CD4-positive, alpha-beta T cell treated with Interleukin-6 at 100 ng/mL for 8 hours (primary cell): ENCODE measurements around the gene CCRL2.
"Not testable (repeated sequence)": the region's sequence is repeated elsewhere in the genome, so short reads cannot be mapped to it uniquely, and the experiment has no call there.

Experiments
- DNase-seq: peaks from one replicate; pipeline ENCODE4 v3.0.0-alpha.2; 2020; ENCODE audit warnings: mixed read lengths, low spot score

Gene CCRL2

DNA sequence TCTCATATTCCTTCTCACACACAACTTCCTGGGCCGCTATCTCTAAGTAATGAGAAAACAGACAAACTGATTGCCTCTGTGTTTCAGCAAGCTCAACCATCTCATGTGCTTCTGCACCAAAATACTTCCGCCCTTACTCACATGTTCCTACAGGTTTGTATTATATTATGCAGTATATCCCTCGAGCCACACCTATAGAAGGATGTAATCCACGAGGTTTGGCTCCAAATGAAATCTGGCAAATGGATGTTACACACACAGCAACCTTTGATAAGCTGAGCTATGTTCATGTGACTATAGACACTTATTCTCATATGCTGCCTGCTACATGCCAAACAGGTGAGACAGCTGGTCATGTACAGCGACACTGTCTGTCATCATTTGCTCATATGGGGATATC lies 22.6 kb downstream of the CCRL2 start:
- DNase-seq, result no peak

DNA sequence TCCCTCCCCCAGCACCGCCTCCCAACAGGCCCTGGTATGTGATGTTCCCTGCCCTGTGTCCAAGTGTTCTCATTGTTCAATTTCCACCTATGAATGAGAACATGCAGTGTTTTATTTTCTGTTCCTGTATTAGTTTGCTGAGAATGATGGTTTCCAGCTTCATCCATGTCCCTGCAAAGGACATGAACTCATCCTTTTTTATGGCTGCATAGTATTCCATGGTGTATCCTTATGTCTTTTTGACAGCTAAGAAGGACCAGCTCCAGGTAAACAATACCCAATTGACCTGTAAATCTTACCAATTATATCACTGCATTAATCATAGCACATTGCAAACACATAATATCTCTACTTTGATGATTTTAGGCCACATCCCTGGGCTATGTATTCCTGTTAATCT lies 23.8 kb downstream of the CCRL2 start:
- DNase-seq, result not testable (repeated sequence)

DNA sequence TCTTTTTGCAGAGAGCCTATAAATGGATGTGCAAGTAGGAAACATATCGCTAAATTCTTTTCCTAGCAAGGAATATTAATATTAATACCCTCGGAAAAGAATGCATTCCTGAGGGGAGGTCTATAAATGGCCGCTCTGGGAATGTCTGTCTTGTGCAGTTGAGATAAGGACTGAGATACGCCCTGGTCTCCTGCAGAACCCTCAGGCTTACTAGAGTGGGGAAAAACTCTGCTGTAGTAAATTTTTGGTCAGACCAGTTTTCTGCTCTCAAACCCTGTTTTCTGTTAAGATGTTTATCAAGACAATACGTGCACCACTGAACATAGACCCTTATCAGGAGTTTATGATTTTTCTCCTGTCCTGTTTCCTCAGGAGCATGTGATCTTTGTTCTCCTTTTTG lies 24.8 kb downstream of the CCRL2 start:
- DNase-seq, result not testable (repeated sequence)

DNA sequence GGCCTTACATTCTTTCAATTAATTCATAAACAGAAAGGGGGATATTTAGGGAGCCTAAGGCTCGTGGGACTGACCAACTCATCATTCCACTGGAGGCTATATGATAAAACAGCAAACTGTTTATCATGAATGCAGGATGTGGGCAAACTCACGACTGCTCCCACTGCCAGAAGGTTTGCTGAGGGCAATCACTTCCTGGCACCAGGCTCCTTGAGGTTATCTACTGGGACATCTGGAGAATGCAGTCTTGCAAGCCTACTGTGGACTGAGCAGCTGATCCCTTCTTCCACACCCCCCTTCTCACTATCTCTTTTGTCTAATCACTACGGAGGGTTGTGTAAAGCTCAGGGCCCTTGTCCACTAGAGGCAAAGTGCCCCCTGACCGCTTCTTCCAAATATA lies 26.1 kb downstream of the CCRL2 start:
- not testable (repeated sequence) for DNase-seq

DNA sequence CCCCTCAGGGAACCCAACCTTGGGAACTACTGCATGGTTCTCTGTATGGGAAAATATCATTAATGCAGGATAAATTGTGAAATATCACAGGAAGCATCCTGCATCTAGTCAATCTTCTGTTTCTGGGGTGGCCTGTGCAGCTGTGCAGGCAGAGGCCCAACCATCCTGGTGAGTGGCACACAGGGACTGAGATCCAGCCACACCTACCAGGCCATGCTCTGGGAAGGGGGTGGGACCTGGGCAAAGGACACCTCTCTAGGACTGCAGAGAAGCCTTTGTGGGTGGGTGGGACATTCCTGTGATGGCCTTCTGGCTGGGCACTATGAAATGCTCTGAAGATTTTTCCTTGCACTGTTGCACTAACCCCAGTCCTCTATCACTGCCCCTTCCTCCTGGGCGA lies 26.8 kb downstream of the CCRL2 start:
- DNase-seq, result no peak

DNA sequence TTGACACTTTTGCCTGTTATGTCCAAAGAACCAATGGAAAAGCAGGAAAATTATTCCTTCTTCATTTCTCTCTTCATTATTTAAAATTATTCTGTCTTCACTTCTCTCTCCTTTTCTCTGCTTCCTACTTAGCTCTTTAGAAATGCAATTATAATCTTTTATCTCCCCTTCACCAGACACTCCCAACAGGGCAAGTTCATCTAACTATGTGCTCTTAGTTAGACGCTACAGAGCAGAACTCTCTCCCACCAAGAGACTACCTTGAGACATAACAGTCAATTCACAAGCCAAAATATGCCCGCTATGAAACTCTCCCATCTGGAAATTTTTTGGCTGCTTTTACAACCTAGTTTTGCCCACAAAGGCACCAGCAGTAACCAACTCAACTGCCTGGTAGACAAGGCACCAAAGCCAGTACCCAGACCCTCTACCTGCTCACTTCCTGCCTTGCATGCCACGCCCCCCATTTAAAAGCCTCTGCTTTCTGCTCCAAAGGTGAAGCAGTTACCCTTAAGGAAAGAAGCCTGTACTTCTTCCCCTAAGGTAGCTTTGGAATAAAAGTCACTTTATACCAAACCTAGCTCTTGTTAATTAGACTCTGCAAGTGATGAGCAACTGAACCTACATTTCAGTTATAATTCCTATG lies 28.1 kb downstream of the CCRL2 start:
- DNase-seq, result no peak

DNA sequence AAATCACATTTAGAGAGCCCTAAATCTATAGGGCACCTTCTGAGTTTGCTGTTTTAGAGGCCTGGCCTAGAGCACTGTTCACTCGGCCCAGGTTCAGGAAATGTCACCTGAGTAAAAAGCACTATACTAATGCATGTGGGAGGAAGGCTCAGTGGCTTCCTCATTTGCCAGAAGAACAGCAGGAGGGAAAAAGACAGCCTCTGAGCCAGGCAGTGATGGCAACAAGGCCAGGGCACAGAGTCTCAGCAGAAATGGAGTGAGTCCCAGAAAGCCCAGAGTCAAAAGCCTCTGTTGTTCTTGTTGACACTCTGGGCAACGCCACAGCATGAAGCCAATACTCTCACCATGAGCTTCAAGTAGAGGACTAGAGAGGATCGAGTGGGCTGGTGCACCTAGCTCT lies 31.8 kb downstream of the CCRL2 start:
- no peak for DNase-seq

DNA sequence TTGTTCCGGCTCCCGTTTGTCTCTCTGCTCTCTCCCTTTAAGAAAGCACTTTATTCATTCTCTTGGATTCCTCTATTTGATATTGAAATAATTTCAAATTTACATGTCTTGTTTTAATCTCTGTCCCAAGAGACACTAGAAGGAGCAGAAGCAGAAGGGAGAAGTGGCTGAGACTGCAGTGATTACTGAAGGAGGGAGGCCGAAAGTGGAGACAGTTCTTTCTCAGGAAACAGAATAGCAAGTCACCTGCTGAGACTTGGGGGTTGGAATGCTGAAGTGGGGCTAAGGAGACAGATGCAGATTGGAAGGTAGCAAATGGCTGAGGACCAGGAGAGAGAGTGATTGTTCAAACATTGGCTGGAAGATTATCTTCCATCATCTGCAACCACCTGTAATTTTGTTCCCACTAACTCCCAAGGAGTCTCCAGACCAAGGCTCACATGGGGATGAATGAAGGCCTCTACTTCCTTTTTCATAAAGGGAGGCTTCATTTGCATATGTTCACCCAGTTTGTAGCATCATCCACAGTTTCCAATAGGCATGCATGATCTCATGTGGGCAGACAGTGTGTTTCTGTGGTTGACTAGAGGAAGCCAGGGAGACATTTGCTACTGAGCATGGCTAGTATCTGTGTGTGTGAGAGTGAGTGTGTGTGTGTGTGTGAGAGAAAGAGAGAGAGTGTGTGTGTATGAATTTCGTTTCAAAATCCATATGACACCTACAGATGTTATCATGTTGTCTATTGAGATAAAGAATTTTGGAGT lies 33.7 kb downstream of the CCRL2 start:
- DNase-seq, result peak; percentile 23

DNA sequence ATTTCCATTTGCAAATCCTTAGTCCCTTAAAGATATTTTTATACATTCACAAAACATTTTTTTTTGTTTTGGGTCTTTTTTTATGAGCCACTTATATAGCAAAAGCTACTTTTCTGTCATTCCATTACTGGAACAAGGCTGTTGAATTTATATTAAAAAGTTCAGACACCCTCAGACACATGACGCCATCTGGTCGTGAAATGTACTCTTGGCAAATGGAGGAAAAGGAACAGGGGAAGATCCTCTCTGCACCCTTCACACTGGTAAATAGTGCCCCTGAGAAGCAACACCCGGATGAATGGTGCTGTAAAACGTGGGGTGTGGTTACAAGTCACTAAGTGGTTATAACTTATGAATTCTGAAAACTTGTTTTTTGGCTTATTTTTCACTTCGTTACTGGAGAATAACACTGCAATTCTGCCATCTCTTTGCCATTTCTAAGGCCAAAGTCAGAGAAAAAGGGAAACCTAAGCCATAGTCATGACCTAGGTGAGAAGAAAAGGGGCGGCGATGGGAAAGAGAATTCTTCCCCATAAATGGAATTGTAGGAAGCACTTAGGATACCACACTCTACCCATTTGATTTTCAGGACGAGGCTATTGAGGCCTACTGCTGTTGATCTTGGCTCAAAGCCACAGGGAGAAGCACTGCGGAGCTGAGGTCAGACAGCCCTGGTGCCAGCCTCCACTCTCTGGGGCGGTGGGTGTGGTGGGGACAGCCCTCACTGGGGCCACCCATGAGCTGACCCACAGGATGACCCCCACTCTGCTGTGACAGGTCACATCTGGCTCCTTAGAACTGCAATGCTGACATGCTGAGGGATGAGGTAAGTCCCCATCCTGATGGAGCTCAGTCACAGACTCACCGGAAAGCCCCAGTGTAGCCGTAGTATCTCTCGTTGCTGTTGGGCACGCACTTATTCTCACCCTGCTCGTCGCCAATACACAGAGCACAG lies 35.8 kb downstream of the CCRL2 start:
- DNase-seq, result no peak

DNA sequence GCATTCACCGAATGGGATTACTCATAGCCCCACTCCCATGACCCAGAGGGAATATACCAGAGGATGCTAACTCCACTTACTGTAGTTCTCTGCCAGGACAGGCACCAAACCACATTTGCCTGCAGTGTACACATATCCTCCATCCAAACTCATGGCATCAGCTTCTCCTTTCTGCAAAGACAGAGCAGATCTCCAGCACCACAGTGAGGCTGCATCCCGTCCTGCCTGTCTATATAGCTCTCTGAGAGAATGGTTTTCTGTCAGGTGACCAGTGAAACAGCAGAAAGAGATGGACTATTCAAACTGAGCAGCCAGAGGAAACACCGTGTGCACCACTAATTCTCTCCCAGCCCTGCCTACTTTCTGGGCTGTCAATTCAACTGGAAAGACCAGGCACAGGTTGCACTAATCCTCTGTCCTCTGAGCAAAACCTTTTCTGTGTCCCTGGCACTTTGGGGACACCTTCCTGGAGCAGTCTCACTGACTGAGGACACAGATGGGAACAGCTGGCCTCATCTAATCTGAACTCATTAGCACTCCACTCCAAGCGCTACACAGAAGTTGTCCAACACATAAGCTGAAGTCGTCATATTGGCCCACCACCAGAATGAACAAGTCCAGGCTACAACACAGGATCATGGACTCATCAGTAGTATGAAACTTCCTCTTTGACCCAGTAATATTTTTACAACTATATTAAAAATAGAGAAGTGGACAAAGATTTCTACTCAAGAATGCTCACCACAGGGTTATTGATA lies 40.3 kb downstream of the CCRL2 start:
- DNase-seq, result no peak

DNA sequence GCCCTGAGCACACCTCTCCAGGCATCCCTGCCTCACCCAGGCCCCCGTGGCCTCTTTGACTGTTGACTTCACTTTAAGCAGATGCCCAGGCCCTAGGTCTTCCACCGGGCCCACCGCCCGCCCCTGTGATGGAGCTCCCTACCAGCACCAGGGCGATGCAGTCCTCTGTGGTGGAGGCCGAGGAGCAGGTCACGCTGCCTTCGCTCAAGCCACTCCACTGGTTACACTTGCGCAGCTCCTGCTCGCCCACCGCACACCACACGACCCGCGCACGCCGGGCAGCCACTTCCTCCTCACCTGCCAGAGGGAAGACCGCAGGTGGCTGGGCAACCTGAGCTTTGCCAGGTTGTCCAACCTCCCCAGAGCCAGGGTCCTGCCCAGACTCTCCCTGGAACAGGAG lies 41.7 kb downstream of the CCRL2 start:
- no peak for DNase-seq

DNA sequence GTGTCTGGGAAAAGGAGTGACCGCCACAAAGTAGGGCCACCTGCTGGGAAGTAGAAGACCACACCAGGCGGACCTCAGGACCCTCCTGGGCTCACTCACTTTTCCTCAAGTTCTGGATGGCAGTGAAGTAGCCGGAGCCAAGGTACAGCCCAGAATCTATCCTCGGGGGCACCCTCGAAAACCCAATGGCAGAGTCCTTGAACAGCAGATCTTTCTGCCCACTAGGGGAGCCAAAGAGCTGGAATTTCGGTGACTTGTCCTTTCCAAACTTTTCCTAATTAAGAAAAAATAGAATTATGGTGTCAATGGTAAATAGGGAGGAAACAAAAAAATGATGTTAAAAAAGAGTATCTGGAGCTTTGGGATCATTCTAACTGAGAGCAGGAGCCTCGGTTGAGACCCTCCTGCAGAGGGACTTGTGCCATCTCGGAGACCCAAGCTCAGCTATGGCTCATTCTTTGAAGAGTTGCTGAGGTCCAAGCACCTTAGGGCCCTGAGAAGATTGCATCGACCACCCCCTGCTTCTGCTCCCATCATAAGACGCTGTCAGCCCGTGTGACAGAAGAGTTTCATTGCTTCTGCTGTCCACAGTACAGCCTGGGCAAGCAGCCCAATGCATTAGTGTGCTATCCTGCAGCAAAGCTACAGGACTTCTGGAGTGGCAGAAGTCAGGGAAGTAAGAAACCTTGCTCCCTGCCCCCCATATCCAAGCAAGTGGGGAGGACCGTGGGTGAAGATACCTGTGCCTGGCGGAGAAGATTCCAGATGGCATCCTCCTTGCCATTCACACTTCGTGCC lies 42.9 kb downstream of the CCRL2 start:
- DNase-seq, result no peak

DNA sequence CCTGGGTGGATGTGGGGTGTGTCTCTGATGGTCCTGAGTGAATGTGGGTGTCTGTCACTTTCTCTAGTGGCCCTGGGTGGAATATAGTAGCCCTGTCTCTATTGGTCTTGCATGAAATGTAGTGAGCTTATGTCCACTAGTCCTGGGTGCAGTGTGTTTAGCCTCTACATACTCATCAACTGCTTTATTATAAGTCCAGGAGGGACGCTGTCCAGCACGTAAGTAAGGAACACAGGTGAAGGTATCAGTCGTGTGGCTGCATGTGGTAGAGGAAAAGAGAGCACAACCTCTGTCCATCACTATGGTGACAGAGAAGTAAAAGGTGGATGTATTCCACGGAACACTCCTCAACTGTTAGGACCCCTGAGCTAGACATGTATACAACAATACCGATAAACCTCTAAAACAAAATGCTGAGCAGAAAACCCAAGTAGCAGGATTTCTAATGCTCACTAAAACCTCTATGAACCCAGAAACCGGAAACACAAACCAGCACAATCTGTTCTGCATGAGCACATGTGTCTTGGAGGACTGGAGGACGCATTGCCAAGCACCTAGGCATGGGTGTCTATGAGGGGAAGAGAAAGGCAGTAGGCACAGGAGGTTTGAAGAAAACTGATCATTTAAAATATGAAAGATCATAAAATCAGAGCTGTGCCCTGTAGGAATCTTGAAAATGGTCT lies 46.6 kb downstream of the CCRL2 start:
- DNase-seq, result no peak

DNA sequence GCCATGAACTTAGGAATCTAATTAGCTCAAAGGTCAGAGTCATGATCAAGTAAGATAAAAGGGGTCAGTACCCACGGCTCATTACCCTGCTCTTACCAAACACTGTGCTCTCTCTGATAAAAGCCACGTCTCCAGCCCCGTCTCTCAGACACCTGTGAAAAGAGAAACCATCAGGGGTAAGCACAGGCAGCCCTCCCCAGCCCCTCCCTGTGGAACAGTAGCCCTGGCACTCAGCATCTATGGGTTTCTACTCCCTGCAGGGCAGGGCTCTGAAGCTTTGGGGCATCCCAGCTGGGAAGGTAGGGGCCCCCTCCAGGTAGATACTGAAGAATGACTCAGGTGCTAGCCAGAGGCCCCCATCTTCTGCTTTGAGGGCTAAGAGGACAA lies 47.1 kb downstream of the CCRL2 start:
- DNase-seq, result no peak

DNA sequence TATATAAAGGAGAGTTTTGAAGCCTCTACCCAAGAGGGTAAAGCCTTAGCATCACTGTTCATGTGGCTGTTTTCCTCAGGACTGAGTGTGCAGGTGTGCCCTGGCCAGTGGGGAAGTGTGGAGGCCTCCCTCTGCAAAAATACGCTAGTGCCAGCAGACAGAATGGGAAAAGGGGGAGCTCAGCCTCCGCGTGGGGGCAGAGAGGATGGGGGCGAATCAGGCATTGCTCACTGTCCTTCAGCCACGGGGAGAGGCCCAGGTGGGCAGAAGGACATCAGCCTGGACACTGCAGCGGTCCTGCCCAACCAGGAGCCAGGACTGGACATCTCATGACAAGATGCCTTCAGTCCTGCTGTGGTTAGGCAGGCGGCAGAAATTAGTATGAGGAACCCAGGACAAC lies 47.5 kb downstream of the CCRL2 start:
- no peak for DNase-seq

DNA sequence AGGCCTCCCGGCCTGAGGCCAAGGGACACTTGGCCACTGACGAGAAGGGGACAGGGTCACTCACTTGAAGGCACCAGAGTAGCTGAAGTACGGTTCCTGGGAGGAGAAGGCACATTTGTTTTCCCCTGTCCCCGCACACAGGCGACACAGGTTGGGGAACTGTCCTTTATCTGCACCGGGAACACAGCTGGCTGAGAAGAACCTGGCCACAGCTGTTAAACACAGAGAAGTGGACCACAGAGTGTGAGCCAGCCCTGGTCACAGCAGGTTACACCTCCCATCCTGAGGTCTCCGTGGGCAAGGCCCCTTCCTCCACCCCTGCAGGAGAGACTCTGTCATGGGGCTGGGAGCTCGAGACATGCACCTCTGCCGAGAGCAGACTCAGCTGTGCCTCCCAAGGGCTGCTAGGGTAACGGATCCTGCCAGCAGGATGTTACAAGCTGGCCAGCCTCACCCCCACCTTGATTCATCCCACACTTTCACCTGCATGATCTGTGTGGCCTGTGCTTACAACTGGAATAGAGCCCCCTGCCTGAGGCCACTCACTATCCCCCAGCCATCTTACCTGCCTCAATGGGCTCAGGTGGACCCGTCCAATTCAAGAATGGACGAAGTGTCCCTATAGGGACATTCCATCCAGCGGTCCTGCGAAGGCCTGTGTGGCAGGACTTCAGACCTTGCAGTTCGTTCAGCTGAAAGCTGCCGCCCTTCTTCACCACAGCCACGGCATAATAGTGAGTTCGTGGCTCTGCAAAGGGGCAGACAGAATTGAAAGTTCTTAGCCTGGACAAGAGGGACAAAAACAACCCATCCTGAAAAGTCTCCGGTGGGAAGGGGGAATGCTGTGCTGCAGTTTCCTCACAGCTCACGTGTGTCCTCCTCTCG lies 48.4 kb downstream of the CCRL2 start:
- no peak for DNase-seq

DNA sequence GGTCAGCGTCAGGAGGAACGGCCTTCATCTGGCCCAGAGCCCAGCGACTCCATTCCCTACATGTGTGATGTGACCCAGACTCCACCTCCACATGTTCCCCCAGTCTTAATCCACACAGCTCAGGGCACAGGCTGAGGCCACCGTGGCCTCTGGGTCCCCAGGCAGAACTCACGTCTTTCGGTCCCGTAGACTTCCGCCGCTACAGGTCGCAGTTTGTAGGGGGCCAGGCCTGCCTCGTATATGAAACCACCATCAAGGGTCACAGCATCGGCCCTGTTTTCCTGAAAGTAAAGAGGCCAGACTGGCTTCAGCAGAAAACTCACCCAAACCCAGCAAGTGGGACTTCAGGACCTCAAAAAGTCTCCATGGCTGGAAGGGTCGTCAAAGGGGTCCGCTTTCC lies 49.1 kb downstream of the CCRL2 start:
- no peak for DNase-seq
